SK-N-SH (cell line): Measurements from ENCODE around the gene CELF4. TPM values are rescaled to one million over a fixed set of nuclear protein-coding genes. Genes with fewer than 3 reads are reported as not detected.

Source experiments
- CTCF ChIA-PET: fragments of 300-600, 350-600 bp; formaldehyde crosslinking; extraction: SDS; loops from one replicate; lab custom pipeline; 2021; lab: Yijun Ruan, JAX
- POLR2A ChIA-PET: fragments of 350-600 bp; sonication (Branson Sonifier 250); formaldehyde crosslinking; extraction: SDS; loops from one replicate; lab custom pipeline; 2020; ENCODE audit warnings: antibody characterized with exemption, inconsistent platforms; lab: Yijun Ruan, JAX
- DNase-seq: peaks from one replicate; pipeline ENCODE4 v3.0.0; 2012
- H2AFZ ChIP-seq: fragments of 200-600 bp; sonication (generic); 2 replicates; pipeline ENCODE4 v1.8.1; 2016; ENCODE audit warnings: antibody characterized with exemption, mild to moderate bottlenecking, low read depth
- H3F3A ChIP-seq: fragments of 200-600 bp; sonication (generic); replicated peaks from 2 replicates; pipeline ENCODE3; 2016; ENCODE audit warnings: antibody characterized with exemption, mild to moderate bottlenecking; ENCODE audit not compliant: insufficient read depth
- H3K27ac ChIP-seq, 2 experiments: fragments of 200-500 bp in 1 of 2; fragments of 200-600 bp in 1 of 2; sonication (Bioruptor generic) in 1 of 2; sonication (generic), shearing (Covaris generic) in 1 of 2; 2 replicates each; pipeline versions ENCODE4 v1.5.1 to v1.6.1; 2014 to 2016; ENCODE audit warnings: low read depth in 2 of 2, inconsistent platforms in 1 of 2, low read length in 1 of 2, mild to moderate bottlenecking in 1 of 2, mixed read lengths in 1 of 2
- H3K27me3 ChIP-seq: fragments of 200-600 bp; sonication (generic), shearing (Covaris generic); 2 replicates; pipeline ENCODE4 v1.6.1; 2016; ENCODE audit warnings: mixed run types; ENCODE audit not compliant: insufficient read depth
- H3K36me3 ChIP-seq, 2 experiments: fragments of 200-500 bp in 1 of 2; fragments of 200-600 bp in 1 of 2; sonication (Bioruptor generic) in 1 of 2; sonication (generic) in 1 of 2; replicated peaks in 1 of 2; 2 replicates each; pipeline versions ENCODE3 to v1.5.1; 2014 to 2016; ENCODE audit warnings: low read length in 1 of 2, mild to moderate bottlenecking in 1 of 2; ENCODE audit not compliant: insufficient read depth in 2 of 2, control insufficient read depth in 1 of 2
- H3K4me1 ChIP-seq, 2 experiments: fragments of 200-500 bp in 1 of 2; fragments of 200-600 bp in 1 of 2; sonication (Bioruptor generic) in 1 of 2; sonication (generic), shearing (Covaris generic) in 1 of 2; 2 replicates each; pipeline versions ENCODE4 v1.5.1 to v1.6.1; 2014 to 2016; ENCODE audit warnings: low read depth in 1 of 2, low read length in 1 of 2, mixed run types in 1 of 2; ENCODE audit not compliant: insufficient read depth in 2 of 2, control insufficient read depth in 1 of 2
- H3K4me2 ChIP-seq: fragments of 200-600 bp; sonication (generic), shearing (Covaris generic); 2 replicates; pipeline ENCODE4 v1.6.1; 2017; ENCODE audit warnings: mixed run types
- H3K4me3 ChIP-seq, 2 experiments: fragments of 200-500 bp in 1 of 2; fragments of 200-600 bp in 1 of 2; sonication (Bioruptor generic) in 1 of 2; sonication (generic), shearing (Covaris generic) in 1 of 2; 2 replicates each; pipeline versions ENCODE4 v1.5.1 to v1.8.1; 2014 to 2016; ENCODE audit warnings: low read depth in 2 of 2, inconsistent platforms in 1 of 2, low read length in 1 of 2, mild to moderate bottlenecking in 1 of 2, mixed read lengths in 1 of 2, moderate library complexity in 1 of 2
- H3K79me2 ChIP-seq: fragments of 200-600 bp; sonication (generic); 2 replicates; pipeline ENCODE4 v1.8.1; 2017; ENCODE audit warnings: mild to moderate bottlenecking; ENCODE audit not compliant: insufficient read depth
- H3K9ac ChIP-seq: fragments of 200-600 bp; sonication (generic); 2 replicates; pipeline ENCODE4 v1.6.1; 2017; ENCODE audit warnings: mixed run types
- H3K9me2 ChIP-seq: fragments of 200-600 bp; sonication (generic); 2 replicates; pipeline ENCODE4 v1.6.1; 2017; ENCODE audit warnings: mixed run types
- H3K9me3 ChIP-seq: fragments of 200-600 bp; sonication (generic); 2 replicates; pipeline ENCODE4 v1.6.1; 2017; ENCODE audit warnings: mixed run types, mild to moderate bottlenecking, moderate library complexity
- H4K20me1 ChIP-seq: fragments of 200-600 bp; sonication (generic); 2 replicates; pipeline ENCODE4 v1.6.1; 2017; ENCODE audit warnings: mild to moderate bottlenecking, mixed run types; ENCODE audit not compliant: insufficient read depth
- CHD2 ChIP-seq: fragments of 150-350 bp; IDR thresholded peaks from 2 replicates; pipeline ENCODE4 v1.6.1; 2018; ENCODE audit warnings: low read length; ENCODE audit not compliant: partially characterized antibody
- FOSL2 ChIP-seq: IDR thresholded peaks from 2 replicates; pipeline ENCODE4 v1.4.0; 2012; ENCODE audit warnings: low read depth, mild to moderate bottlenecking, moderate library complexity, borderline replicate concordance
- MEF2A ChIP-seq: IDR thresholded peaks from 2 replicates; pipeline ENCODE4 v1.4.0; 2012; ENCODE audit warnings: low read depth, borderline replicate concordance
- MXI1 ChIP-seq: IDR thresholded peaks from 2 replicates; pipeline ENCODE4 v1.6.1; 2012; ENCODE audit warnings: mild to moderate bottlenecking, low read depth, low read length, improper control_type of control experiment
- NFIC ChIP-seq: IDR thresholded peaks from 2 replicates; pipeline ENCODE4 v1.4.0; 2012; ENCODE audit warnings: borderline replicate concordance
- POLR2AphosphoS5 ChIP-seq: IDR thresholded peaks from 2 replicates; pipeline ENCODE4 v1.6.1; 2012; ENCODE audit warnings: low read depth, low read length
- RAD21 ChIP-seq: IDR thresholded peaks from 2 replicates; pipeline ENCODE4 v1.6.1; 2012; ENCODE audit warnings: mild to moderate bottlenecking, low read length
- RCOR1 ChIP-seq: fragments of 150-350 bp; IDR thresholded peaks from 2 replicates; pipeline ENCODE4 v1.6.1; 2017; ENCODE audit warnings: antibody characterized with exemption, low read length
- SIN3A ChIP-seq: IDR thresholded peaks from 2 replicates; pipeline ENCODE4 v1.6.1; 2012; ENCODE audit warnings: low read depth, mild to moderate bottlenecking, low read length, moderate library complexity, borderline replicate concordance
- TAF1 ChIP-seq: IDR thresholded peaks from 2 replicates; pipeline ENCODE4 v1.6.1; 2012; ENCODE audit warnings: low read depth, mild to moderate bottlenecking, low read length, moderate library complexity, borderline replicate concordance
- TEAD4 ChIP-seq: IDR thresholded peaks from 2 replicates; pipeline ENCODE4 v1.4.0; 2012; ENCODE audit warnings: mild to moderate bottlenecking, borderline replicate concordance; ENCODE audit not compliant: insufficient read depth
- YY1 ChIP-seq: IDR thresholded peaks from 2 replicates; pipeline ENCODE4 v1.4.0; 2012; ENCODE audit warnings: low read depth, mild to moderate bottlenecking
- WGBS: methylation state at CpG from one replicate; pipeline ENCODE4 v1.1.6; 2017; ENCODE audit warnings: low lambda C conversion rate; 5-methylcytosine and 5-hydroxymethylcytosine counted together
- polyA plus RNA-seq, 3 experiments: library from polyadenylated mRNA; depleted of rRNA; stranded (reverse); fragments of >200 nt; gene quantifications; 2 replicates each; pipeline ENCODE4 v1.2.3, GENCODE V29; 2012
- TF ChIP-seq, protein P1 (sequence below): IDR thresholded peaks from 2 replicates; pipeline ENCODE4 v1.4.0; 2012; ENCODE audit warnings: low read depth, borderline replicate concordance
- TF ChIP-seq, protein P2 (sequence below): fragments of 200-600 bp; sonication (generic); IDR thresholded peaks from 2 replicates; pipeline ENCODE4 v1.6.1; 2017; ENCODE audit warnings: antibody characterized with exemption, mild to moderate bottlenecking, moderate library complexity
- TF ChIP-seq, protein P3 (sequence below): fragments of 150-350 bp; IDR thresholded peaks from 2 replicates; pipeline ENCODE4 v1.6.1; 2016; ENCODE audit warnings: mild to moderate bottlenecking, low read depth, low read length
- TF ChIP-seq, protein P4 (sequence below): IDR thresholded peaks from 2 replicates; pipeline ENCODE4 v1.4.0; 2012; ENCODE audit warnings: low read depth, borderline replicate concordance

CELF4 gene
- polyA plus RNA-seq, 1 of the 3 experiments (the other 2 are of a cell fraction): 0.26 TPM

DNA sequence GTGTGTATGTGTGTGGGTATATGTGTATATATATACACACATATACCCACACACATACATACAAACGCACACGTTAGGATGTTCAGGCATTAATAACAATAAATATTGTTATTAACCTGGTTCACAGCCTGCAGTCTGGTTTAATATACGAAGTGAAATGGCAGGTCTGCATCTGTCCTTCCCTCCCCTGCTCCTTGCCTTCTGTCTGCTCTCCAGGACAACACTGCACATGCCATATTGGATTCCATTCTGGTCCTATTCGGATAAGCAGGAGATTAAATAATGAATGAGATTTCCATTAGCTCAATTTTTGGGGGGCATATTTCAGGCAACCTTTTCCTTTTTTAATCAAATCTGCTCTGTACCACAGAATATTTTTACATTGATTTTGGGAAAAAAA, 158.0 kb downstream of the CELF4 start:
- no peaks in the 10 kb centered on the region for H3K9me3 ChIP-seq
- DNase-seq: no peak
- H4K20me1 ChIP-seq: no peaks in the 10 kb centered on the region
- H3K27me3 ChIP-seq: no peaks in the 10 kb centered on the region
- no peaks in the 10 kb centered on the region for H3K9me2 ChIP-seq
- no peaks in the 10 kb centered on the region for H3F3A ChIP-seq
- WGBS: 32% methylated on average over 4 of the region's 4 CpGs
- H3K4me3 ChIP-seq: no peak overlapping the region
- no peak overlapping the region for H3K27ac ChIP-seq
- no peaks in the 10 kb centered on the region for H3K36me3 ChIP-seq
- H3K9ac ChIP-seq: no peak overlapping the region
- TF ChIP-seq YY1 (no peak), MEF2A (no peak), SIN3A (no peak)
- TF ChIP-seq, protein P1, sequence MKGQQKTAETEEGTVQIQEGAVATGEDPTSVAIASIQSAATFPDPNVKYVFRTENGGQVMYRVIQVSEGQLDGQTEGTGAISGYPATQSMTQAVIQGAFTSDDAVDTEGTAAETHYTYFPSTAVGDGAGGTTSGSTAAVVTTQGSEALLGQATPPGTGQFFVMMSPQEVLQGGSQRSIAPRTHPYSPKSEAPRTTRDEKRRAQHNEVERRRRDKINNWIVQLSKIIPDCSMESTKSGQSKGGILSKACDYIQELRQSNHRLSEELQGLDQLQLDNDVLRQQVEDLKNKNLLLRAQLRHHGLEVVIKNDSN: no peak
- ChIA-PET POLR2A (no interaction called here), CTCF (interaction anchor here (0.7 kb wide), 1 partner anchor 115 kb away, joined by 3 read pairs; no protein-coding TSS in a partner anchor)
- no peak overlapping the region for H2AFZ ChIP-seq
- peaks cover 0 to 2% of the 10 kb centered on the region in 2 experiments; a peak in 1 of 4 replicates for H3K4me1 ChIP-seq
- H3K79me2 ChIP-seq: no peaks in the 10 kb centered on the region
- H3K4me2 ChIP-seq: no peak overlapping the region

DNA sequence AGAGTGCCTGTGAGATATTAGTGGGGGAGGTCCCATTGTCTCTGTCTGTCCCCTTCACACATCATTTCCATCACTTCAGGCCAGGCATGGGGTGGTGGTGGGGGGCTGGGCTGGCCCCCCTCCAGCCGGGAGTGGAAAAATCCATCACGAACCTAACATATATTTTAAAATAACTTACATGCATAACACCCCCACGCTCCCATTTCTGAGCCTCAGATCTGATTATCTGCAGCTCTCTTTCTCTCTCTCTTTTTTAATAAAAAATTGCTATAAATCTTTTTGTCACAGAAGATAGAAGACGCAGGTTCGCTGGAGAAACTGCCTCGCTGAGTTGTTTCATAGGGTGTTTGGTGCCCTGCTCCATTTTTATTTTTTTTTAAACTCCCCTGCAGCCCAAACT, 159.8 kb downstream of the CELF4 start:
- ChIA-PET POLR2A (no interaction called here), CTCF (interaction anchor here (1.3 kb wide), 1 partner anchor 9 kb away, joined by 3 read pairs; no protein-coding TSS in a partner anchor)
- 48% methylated on average over 6 of the region's 6 CpGs for WGBS

DNA sequence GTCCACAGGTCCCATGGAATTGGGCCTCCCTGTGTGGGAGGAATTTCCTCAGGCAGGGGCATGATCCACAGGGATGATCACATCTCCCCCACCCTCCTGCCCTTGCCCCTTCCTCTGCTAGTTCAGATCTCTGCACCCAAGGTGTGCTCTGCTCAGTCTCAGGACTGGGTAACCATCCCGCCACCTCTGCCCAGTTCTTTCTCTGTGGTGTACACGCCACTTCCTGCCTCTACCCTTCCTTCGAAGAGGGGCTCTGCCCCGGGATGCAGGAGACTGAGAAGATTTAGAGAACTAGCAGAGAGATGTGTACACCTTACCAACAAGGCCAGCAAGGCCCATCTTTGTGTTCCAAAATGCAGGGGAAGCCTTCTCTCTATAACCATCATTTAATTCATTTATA, 160.4 kb downstream of the CELF4 start:
- no peaks in the 10 kb centered on the region for H3K9me3 ChIP-seq
- no peak overlapping the region for H3K4me3 ChIP-seq
- no peak overlapping the region for H2AFZ ChIP-seq
- CTCF ChIA-PET: interaction anchor here (1.3 kb wide), 1 partner anchor 8 kb away, joined by 3 read pairs; no protein-coding TSS in a partner anchor
- 52% methylated on average over 4 of the region's 4 CpGs for WGBS
- no peak overlapping the region for H3K4me2 ChIP-seq
- no peak for DNase-seq
- POLR2A ChIA-PET: no interaction called here
- H3K79me2 ChIP-seq: no peaks in the 10 kb centered on the region
- H4K20me1 ChIP-seq: no peaks in the 10 kb centered on the region
- H3F3A ChIP-seq: no peaks in the 10 kb centered on the region
- H3K4me1 ChIP-seq: no peaks in the 10 kb centered on the region; a peak in 1 of 4 replicates
- H3K27me3 ChIP-seq: no peaks in the 10 kb centered on the region
- no peaks in the 10 kb centered on the region for H3K9me2 ChIP-seq
- no peaks in the 10 kb centered on the region for H3K36me3 ChIP-seq
- no peak overlapping the region for H3K27ac ChIP-seq
- H3K9ac ChIP-seq: no peak overlapping the region
- TF ChIP-seq YY1 (no peak), RCOR1 (no peak), NFIC (no peak), RAD21 (no peak), TEAD4 (no peak), MXI1 (no peak), CHD2 (no peak)
- TF ChIP-seq, protein P2, sequence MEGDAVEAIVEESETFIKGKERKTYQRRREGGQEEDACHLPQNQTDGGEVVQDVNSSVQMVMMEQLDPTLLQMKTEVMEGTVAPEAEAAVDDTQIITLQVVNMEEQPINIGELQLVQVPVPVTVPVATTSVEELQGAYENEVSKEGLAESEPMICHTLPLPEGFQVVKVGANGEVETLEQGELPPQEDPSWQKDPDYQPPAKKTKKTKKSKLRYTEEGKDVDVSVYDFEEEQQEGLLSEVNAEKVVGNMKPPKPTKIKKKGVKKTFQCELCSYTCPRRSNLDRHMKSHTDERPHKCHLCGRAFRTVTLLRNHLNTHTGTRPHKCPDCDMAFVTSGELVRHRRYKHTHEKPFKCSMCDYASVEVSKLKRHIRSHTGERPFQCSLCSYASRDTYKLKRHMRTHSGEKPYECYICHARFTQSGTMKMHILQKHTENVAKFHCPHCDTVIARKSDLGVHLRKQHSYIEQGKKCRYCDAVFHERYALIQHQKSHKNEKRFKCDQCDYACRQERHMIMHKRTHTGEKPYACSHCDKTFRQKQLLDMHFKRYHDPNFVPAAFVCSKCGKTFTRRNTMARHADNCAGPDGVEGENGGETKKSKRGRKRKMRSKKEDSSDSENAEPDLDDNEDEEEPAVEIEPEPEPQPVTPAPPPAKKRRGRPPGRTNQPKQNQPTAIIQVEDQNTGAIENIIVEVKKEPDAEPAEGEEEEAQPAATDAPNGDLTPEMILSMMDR: no peak
- TF ChIP-seq, protein P3, sequence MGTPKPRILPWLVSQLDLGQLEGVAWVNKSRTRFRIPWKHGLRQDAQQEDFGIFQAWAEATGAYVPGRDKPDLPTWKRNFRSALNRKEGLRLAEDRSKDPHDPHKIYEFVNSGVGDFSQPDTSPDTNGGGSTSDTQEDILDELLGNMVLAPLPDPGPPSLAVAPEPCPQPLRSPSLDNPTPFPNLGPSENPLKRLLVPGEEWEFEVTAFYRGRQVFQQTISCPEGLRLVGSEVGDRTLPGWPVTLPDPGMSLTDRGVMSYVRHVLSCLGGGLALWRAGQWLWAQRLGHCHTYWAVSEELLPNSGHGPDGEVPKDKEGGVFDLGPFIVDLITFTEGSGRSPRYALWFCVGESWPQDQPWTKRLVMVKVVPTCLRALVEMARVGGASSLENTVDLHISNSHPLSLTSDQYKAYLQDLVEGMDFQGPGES: no peak
- TF ChIP-seq, protein P4, sequence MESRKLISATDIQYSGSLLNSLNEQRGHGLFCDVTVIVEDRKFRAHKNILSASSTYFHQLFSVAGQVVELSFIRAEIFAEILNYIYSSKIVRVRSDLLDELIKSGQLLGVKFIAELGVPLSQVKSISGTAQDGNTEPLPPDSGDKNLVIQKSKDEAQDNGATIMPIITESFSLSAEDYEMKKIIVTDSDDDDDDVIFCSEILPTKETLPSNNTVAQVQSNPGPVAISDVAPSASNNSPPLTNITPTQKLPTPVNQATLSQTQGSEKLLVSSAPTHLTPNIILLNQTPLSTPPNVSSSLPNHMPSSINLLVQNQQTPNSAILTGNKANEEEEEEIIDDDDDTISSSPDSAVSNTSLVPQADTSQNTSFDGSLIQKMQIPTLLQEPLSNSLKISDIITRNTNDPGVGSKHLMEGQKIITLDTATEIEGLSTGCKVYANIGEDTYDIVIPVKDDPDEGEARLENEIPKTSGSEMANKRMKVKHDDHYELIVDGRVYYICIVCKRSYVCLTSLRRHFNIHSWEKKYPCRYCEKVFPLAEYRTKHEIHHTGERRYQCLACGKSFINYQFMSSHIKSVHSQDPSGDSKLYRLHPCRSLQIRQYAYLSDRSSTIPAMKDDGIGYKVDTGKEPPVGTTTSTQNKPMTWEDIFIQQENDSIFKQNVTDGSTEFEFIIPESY: no peak

More for the DNA sequence above, 159.8 kb downstream of the CELF4 start:
- TF ChIP-seq YY1 (no peak), TAF1 (no peak), FOSL2 (no peak), MXI1 (no peak), POLR2AphosphoS5 (no peak), TEAD4 (no peak)
- TF ChIP-seq, all 33 proteins: peak for 0
- no peaks in the 10 kb centered on the region for H3K9me3 ChIP-seq
- peaks cover 0 to 2% of the 10 kb centered on the region in 2 experiments; a peak in 1 of 4 replicates for H3K4me1 ChIP-seq
- no peak overlapping the region for H3K4me3 ChIP-seq
- no peaks in the 10 kb centered on the region for H3K79me2 ChIP-seq
- no peak overlapping the region for H3K9ac ChIP-seq
- H4K20me1 ChIP-seq: no peaks in the 10 kb centered on the region
- H3K36me3 ChIP-seq: no peaks in the 10 kb centered on the region
- no peak overlapping the region for H2AFZ ChIP-seq
- no peaks in the 10 kb centered on the region for H3F3A ChIP-seq
- DNase-seq: no peak
- no peak overlapping the region for H3K27ac ChIP-seq
- H3K27me3 ChIP-seq: no peaks in the 10 kb centered on the region
- H3K4me2 ChIP-seq: no peak overlapping the region
- no peaks in the 10 kb centered on the region for H3K9me2 ChIP-seq
